ENCODE data around the gene RIPK1.

The RIPK1 gene

DNA sequence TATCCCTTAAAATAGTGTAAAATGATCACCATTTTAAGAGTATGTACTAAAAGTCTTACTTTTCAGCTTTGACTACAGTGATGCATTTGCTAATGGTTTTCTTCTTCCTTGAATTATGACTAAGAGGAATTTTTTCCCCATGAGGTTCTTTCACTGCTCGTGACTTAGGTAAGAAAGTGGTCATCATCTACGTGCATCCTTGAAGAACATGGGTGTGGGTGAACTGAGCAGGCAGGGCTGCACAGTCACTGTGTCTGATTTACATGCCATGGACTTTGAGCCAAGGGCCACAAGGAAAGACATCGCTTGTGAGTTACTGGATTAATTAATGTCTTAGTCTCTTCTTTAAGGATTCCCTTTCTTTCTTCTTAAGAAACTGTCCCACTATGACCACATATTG lies 35.3 kb upstream of the RIPK1 start:
- Histone ChIP-seq H2AFZ (ENCODE audit: low read length) (no peak overlapping the region), H4K20me1 (ENCODE audit: insufficient read depth, low read length) (no peaks in the 10 kb centered on the region), H3K9ac (ENCODE audit: low read length) (no peak overlapping the region), H3K9me3 (ENCODE audit: low read length) (no peaks in the 10 kb centered on the region; the same call in 1 of the 2 replicates), H3K4me3 (ENCODE audit: low read depth, low read length, poor library complexity, severe bottlenecking) (no peak overlapping the region), H3F3A (ENCODE audit: insufficient read depth, low read length) (no peaks in the 10 kb centered on the region), H3K9me2 (ENCODE audit: low read depth, low read length) (no peaks in the 10 kb centered on the region), H3K27me3 (ENCODE audit: insufficient read depth, low read length) (no peaks in the 10 kb centered on the region; the same call in 1 of the 2 replicates), H3K36me3 (ENCODE audit: insufficient read depth, low read length) (no peaks in the 10 kb centered on the region; the same call in 1 of the 2 replicates), H3K27ac (ENCODE audit: low read depth, low read length, poor library complexity, severe bottlenecking) (no peak overlapping the region), H3K4me2 (ENCODE audit: low read length) (no peak overlapping the region), H3K4me1 (ENCODE audit: insufficient read depth, low read length, severe bottlenecking) (peaks cover 17% of the 10 kb centered on the region), H3K79me2 (ENCODE audit: insufficient read depth, low read length) (no peaks in the 10 kb centered on the region)
- TF ChIP-seq, protein P1, sequence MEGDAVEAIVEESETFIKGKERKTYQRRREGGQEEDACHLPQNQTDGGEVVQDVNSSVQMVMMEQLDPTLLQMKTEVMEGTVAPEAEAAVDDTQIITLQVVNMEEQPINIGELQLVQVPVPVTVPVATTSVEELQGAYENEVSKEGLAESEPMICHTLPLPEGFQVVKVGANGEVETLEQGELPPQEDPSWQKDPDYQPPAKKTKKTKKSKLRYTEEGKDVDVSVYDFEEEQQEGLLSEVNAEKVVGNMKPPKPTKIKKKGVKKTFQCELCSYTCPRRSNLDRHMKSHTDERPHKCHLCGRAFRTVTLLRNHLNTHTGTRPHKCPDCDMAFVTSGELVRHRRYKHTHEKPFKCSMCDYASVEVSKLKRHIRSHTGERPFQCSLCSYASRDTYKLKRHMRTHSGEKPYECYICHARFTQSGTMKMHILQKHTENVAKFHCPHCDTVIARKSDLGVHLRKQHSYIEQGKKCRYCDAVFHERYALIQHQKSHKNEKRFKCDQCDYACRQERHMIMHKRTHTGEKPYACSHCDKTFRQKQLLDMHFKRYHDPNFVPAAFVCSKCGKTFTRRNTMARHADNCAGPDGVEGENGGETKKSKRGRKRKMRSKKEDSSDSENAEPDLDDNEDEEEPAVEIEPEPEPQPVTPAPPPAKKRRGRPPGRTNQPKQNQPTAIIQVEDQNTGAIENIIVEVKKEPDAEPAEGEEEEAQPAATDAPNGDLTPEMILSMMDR (IDR thresholded peaks at IDR 0.05; ENCODE audit: low read length): no peak
- no peak for TF ChIP-seq EZH2 (IDR thresholded peaks at IDR 0.05; ENCODE audit: borderline replicate concordance, low read length)

DNA sequence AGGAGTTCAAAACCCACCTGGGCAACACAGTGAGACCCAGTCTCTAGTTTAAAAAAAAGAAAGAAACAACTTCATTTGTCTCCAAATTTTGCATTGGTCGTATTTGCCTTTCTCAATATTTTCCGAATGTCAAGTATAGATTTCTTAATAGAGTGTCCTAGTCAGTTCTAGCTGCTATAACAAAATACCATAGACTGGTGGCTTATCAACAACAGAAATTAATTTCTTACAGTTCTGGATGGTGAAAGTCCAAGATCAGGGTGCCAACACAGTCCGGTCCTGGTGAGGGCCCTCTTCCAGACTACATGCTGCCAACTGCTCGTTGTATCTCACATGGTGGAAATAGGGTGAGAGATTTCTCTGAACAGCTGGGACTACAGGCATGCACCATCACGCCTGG lies 34.6 kb upstream of the RIPK1 start:
- TF ChIP-seq, protein P1 (IDR thresholded peaks at IDR 0.05; ENCODE audit: low read length): no peak
- no peak for TF ChIP-seq EZH2 (IDR thresholded peaks at IDR 0.05; ENCODE audit: borderline replicate concordance, low read length)
- no peak overlapping the region for H2AFZ ChIP-seq (ENCODE audit: low read length)
- no peak overlapping the region for H3K9ac ChIP-seq (ENCODE audit: low read length)
- H3K4me1 ChIP-seq (ENCODE audit: insufficient read depth, low read length, severe bottlenecking): peaks cover 13% of the 10 kb centered on the region
- H3K4me2 ChIP-seq (ENCODE audit: low read length): no peak overlapping the region
- H3F3A ChIP-seq (ENCODE audit: insufficient read depth, low read length): no peaks in the 10 kb centered on the region
- no peaks in the 10 kb centered on the region; the same call in 1 of the 2 replicates for H3K27me3 ChIP-seq (ENCODE audit: insufficient read depth, low read length)
- no peak overlapping the region for H3K4me3 ChIP-seq (ENCODE audit: low read depth, low read length, poor library complexity, severe bottlenecking)
- no peaks in the 10 kb centered on the region for H3K79me2 ChIP-seq (ENCODE audit: insufficient read depth, low read length)
- H3K9me3 ChIP-seq (ENCODE audit: low read length): no peaks in the 10 kb centered on the region; the same call in 1 of the 2 replicates
- H4K20me1 ChIP-seq (ENCODE audit: insufficient read depth, low read length): no peaks in the 10 kb centered on the region
- no peaks in the 10 kb centered on the region; the same call in 1 of the 2 replicates for H3K36me3 ChIP-seq (ENCODE audit: insufficient read depth, low read length)
- H3K9me2 ChIP-seq (ENCODE audit: low read depth, low read length): no peaks in the 10 kb centered on the region
- H3K27ac ChIP-seq (ENCODE audit: low read depth, low read length, poor library complexity, severe bottlenecking): no peak overlapping the region

DNA sequence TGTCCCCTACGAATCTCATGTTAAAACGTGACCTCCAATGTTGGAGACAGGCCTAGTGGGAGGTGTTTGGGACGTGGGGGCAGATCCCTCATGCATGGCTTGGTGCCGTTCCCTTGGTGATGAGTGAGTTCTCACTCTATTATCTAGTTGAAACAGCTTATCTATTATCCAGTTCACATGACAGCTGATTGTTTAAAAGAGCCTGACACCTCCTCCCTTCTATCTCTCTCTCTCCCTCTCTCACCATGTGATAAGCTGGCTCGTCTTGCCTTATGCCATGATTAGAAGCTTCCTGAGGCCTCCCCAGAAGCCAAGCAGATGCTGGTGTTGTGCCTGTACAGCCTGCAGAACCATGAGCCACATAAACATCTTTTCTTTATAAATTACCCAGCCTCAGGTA lies 32.9 kb upstream of the RIPK1 start:
- Histone ChIP-seq H3K9me3 (ENCODE audit: low read length) (no peaks in the 10 kb centered on the region), H3K4me1 (ENCODE audit: insufficient read depth, low read length, severe bottlenecking) (peaks cover 21% of the 10 kb centered on the region), H3K9ac (ENCODE audit: low read length) (no peak overlapping the region), H3K9me2 (ENCODE audit: low read depth, low read length) (no peaks in the 10 kb centered on the region), H3F3A (ENCODE audit: insufficient read depth, low read length) (no peaks in the 10 kb centered on the region), H3K27ac (ENCODE audit: low read depth, low read length, poor library complexity, severe bottlenecking) (no peak overlapping the region), H3K79me2 (ENCODE audit: insufficient read depth, low read length) (no peaks in the 10 kb centered on the region), H3K36me3 (ENCODE audit: insufficient read depth, low read length) (no peaks in the 10 kb centered on the region; the same call in 1 of the 2 replicates), H3K4me2 (ENCODE audit: low read length) (no peak overlapping the region), H4K20me1 (ENCODE audit: insufficient read depth, low read length) (no peaks in the 10 kb centered on the region), H3K27me3 (ENCODE audit: insufficient read depth, low read length) (no peaks in the 10 kb centered on the region; the same call in 1 of the 2 replicates), H2AFZ (ENCODE audit: low read length) (no peak overlapping the region), H3K4me3 (ENCODE audit: low read depth, low read length, poor library complexity, severe bottlenecking) (no peak overlapping the region)
- TF ChIP-seq, protein P1 (IDR thresholded peaks at IDR 0.05; ENCODE audit: low read length): no peak
- TF ChIP-seq EZH2 (IDR thresholded peaks at IDR 0.05; ENCODE audit: borderline replicate concordance, low read length): no peak

All from OCI-LY1 (cell line).